IMR-90 (cell line): ENCODE data around the gene RHOT1.

Source experiments
- BHLHE40 ChIP-seq: fragments of 150-350 bp; IDR thresholded peaks from 2 replicates; pipeline ENCODE4 v1.6.1; 2016; ENCODE audit warnings: mild to moderate bottlenecking, low read depth, low read length
- CHD1 ChIP-seq: IDR thresholded peaks from 2 replicates; pipeline ENCODE4 v1.6.1; 2012; ENCODE audit warnings: low read depth, low read length, improper control_type of control experiment
- FOS ChIP-seq: fragments of 150-350 bp; IDR thresholded peaks from 2 replicates; pipeline ENCODE4 v1.6.1; 2016; ENCODE audit warnings: low read depth, low read length
- MAZ ChIP-seq: IDR thresholded peaks from 2 replicates; pipeline ENCODE4 v1.6.1; 2012; ENCODE audit warnings: low read depth, mild to moderate bottlenecking, low read length, improper control_type of control experiment, moderate library complexity, borderline replicate concordance
- MXI1 ChIP-seq: IDR thresholded peaks from 2 replicates; pipeline ENCODE4 v1.6.1; 2012; ENCODE audit warnings: low read depth, mild to moderate bottlenecking, low read length, moderate library complexity, borderline replicate concordance
- POLR2A ChIP-seq: IDR thresholded peaks from 2 replicates; pipeline ENCODE4 v1.6.1; 2012; ENCODE audit warnings: mild to moderate bottlenecking, low read depth, low read length
- RAD21 ChIP-seq: IDR thresholded peaks from 2 replicates; pipeline ENCODE4 v1.6.1; 2012; ENCODE audit warnings: low read length, improper control_type of control experiment
- RCOR1 ChIP-seq: IDR thresholded peaks from 2 replicates; pipeline ENCODE4 v1.6.1; 2012; ENCODE audit warnings: mild to moderate bottlenecking, low read length, improper control_type of control experiment; ENCODE audit not compliant: insufficient replicate concordance
- SMC3 ChIP-seq: fragments of 150-350 bp; IDR thresholded peaks from 2 replicates; pipeline ENCODE4 v1.6.1; 2016; ENCODE audit warnings: low read depth, mild to moderate bottlenecking, antibody characterized with exemption, low read length, moderate library complexity
- TF ChIP-seq, protein P1 (sequence below): conservative IDR thresholded peaks from 2 replicates; pipeline ENCODE4 v1.5.1; 2012; ENCODE audit warnings: mild to moderate bottlenecking, low read depth, low read length, improper control_type of control experiment

DNA sequence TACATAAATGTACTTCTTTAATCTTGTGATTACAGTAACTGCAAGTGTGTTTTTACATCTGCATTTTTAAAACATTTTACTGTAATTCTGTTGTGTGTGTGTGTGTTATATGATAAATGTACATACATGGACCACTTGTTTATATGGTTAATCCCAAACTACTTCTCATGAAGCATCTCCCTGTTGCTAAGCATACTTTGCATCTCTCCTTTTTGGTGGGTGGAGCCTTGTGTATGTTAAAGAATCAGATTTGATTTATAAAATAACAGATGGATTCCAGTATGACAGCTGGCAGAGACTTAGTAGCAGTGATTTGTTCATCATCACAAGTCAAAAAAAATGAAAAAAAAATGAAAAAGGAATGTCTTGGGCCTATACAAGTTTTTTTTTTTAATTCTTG is 67.3 kb downstream of the RHOT1 start:
- TF ChIP-seq POLR2A, result no peak
- TF ChIP-seq, protein P1, sequence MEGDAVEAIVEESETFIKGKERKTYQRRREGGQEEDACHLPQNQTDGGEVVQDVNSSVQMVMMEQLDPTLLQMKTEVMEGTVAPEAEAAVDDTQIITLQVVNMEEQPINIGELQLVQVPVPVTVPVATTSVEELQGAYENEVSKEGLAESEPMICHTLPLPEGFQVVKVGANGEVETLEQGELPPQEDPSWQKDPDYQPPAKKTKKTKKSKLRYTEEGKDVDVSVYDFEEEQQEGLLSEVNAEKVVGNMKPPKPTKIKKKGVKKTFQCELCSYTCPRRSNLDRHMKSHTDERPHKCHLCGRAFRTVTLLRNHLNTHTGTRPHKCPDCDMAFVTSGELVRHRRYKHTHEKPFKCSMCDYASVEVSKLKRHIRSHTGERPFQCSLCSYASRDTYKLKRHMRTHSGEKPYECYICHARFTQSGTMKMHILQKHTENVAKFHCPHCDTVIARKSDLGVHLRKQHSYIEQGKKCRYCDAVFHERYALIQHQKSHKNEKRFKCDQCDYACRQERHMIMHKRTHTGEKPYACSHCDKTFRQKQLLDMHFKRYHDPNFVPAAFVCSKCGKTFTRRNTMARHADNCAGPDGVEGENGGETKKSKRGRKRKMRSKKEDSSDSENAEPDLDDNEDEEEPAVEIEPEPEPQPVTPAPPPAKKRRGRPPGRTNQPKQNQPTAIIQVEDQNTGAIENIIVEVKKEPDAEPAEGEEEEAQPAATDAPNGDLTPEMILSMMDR, result no peak
- no peak for TF ChIP-seq MAZ
- TF ChIP-seq RAD21, result no peak
- TF ChIP-seq RCOR1, result no peak
- TF ChIP-seq FOS, result no peak
- TF ChIP-seq BHLHE40, result no peak
- TF ChIP-seq CHD1, result no peak
- no peak for TF ChIP-seq SMC3
- TF ChIP-seq MXI1, result no peak
